Measurements from ENCODE around the gene PLA2G2C. TPM values are rescaled to one million over a fixed set of nuclear protein-coding genes. Genes with fewer than 3 reads are reported as not detected.

Gene PLA2G2C
- total RNA-seq, 1 donor from 2014 or later, result not detected

GRCh38 chr1:20115916-20116315 lies 70.4 kb downstream of the PLA2G2C start:
- no peak for TF ChIP-seq CTCF (IDR thresholded peaks at IDR 0.05)
- no peak for TF ChIP-seq POLR2A (IDR thresholded peaks at IDR 0.05)
- TF ChIP-seq POLR2AphosphoS5 (IDR thresholded peaks at IDR 0.05; ENCODE audit: insufficient read depth in 1 of 2, low read depth in 1 of 2), result no peak
- Histone ChIP-seq H3K27me3 (no peaks in the 10 kb centered on the region), H3K4me1 (peaks cover 5% of the 10 kb centered on the region), H3K4me3 (no peak overlapping the region), H3K27ac (no peak overlapping the region), H3K36me3 (no peaks in the 10 kb centered on the region), H3K9me3 (no peaks in the 10 kb centered on the region)
- intact Hi-C loops (cut with DNase I), result no loop called here
- no peak for DNase-seq (ENCODE audit: extremely low spot score in 2 of 2)

GRCh38 chr1:20115479-20115878 lies 70.8 kb downstream of the PLA2G2C start:
- DNase-seq (ENCODE audit: extremely low spot score in 2 of 2), result no peak
- TF ChIP-seq CTCF (IDR thresholded peaks at IDR 0.05) (no peak), POLR2A (IDR thresholded peaks at IDR 0.05) (no peak), POLR2AphosphoS5 (IDR thresholded peaks at IDR 0.05; ENCODE audit: insufficient read depth in 1 of 2, low read depth in 1 of 2) (no peak)
- Histone ChIP-seq H3K4me1 (peaks cover 10% of the 10 kb centered on the region), H3K27ac (no peak overlapping the region), H3K9me3 (no peaks in the 10 kb centered on the region), H3K4me3 (no peak overlapping the region), H3K27me3 (no peaks in the 10 kb centered on the region), H3K36me3 (no peaks in the 10 kb centered on the region)
- intact Hi-C loops (cut with DNase I), result no loop called here

GRCh38 chr1:20114021-20114648 lies 72.2 kb downstream of the PLA2G2C start:
- TF ChIP-seq CTCF (IDR thresholded peaks at IDR 0.05) (no peak), POLR2A (IDR thresholded peaks at IDR 0.05) (no peak), POLR2AphosphoS5 (IDR thresholded peaks at IDR 0.05; ENCODE audit: insufficient read depth in 1 of 2, low read depth in 1 of 2) (no peak)
- Histone ChIP-seq H3K9me3 (no peaks in the 10 kb centered on the region), H3K27ac (no peak overlapping the region), H3K27me3 (no peaks in the 10 kb centered on the region), H3K4me3 (no peak overlapping the region), H3K36me3 (no peaks in the 10 kb centered on the region), H3K4me1 (peaks cover 14% of the 10 kb centered on the region)
- intact Hi-C loops (cut with DNase I), result no loop called here
- no peak for DNase-seq (ENCODE audit: extremely low spot score in 2 of 2)

Other genes with a start within 250 kb of the PLA2G2C start
- gene PLA2G2A, start 206.9 kb downstream of the PLA2G2C start, total RNA-seq, result 515 TPM
- 2.7 TPM for gene PLA2G5, start 116.3 kb downstream of the PLA2G2C start, total RNA-seq
- gene PLA2G2D, start 67.0 kb downstream of the PLA2G2C start, total RNA-seq, result not detected
- gene PLA2G2F, start 47.2 kb downstream of the PLA2G2C start, total RNA-seq, result not detected
- gene UBXN10, start 422 bp downstream of the PLA2G2C start, total RNA-seq, result 0.49 TPM
- gene VWA5B1, start 104.4 kb upstream of the PLA2G2C start, total RNA-seq, result not detected

Measured in vagina (tissue), 2 donors.